Ovary (tissue), 9 donors: ENCODE measurements around the gene SLC12A1. TPM values are rescaled to one million over a fixed set of nuclear protein-coding genes. Genes with fewer than 3 reads are reported as not detected.
"Not testable (repeated sequence)": the region's sequence is repeated elsewhere in the genome, so short reads cannot be mapped to it uniquely, and the experiment has no call there.

Experiments
- DNase-seq, 5 donors: peaks; one replicate each; pipeline ENCODE4 v3.0.0-alpha.2; 2019 to 2020
- H3K27ac ChIP-seq, 2 donors: fragments of 200-600 bp; one replicate each; pipeline versions ENCODE4 v1.5.1 to v1.8.0; 2019 to 2022
- H3K27me3 ChIP-seq: fragments of 200-600 bp; one replicate; pipeline ENCODE4 v1.8.0; 2022
- H3K36me3 ChIP-seq: fragments of 200-600 bp; sonication (generic); one replicate; pipeline ENCODE4 v1.5.1; 2019
- H3K4me1 ChIP-seq: one replicate; pipeline ENCODE4 v1.8.1; 2013; ENCODE audit warnings: mild to moderate bottlenecking, moderate library complexity; ENCODE audit not compliant: insufficient read depth
- H3K4me3 ChIP-seq: fragments of 200-600 bp; sonication (generic); one replicate; pipeline ENCODE4 v1.5.1; 2017
- H3K9me3 ChIP-seq, 2 donors: fragments of 200-600 bp in 1 of 2; sonication (generic) in 1 of 2; one replicate each; pipeline versions ENCODE4 v1.5.1 to v1.8.1; 2013 to 2019; ENCODE audit warnings: mild to moderate bottlenecking in 1 of 2, moderate library complexity in 1 of 2
- CTCF ChIP-seq, 3 donors: fragments of 450-650 bp in 2 of 3; fragments of 200-600 bp in 1 of 3; IDR thresholded peaks; one replicate each; pipeline versions ENCODE4 v1.5.1 to v1.8.0; 2016 to 2022; ENCODE audit warnings: antibody characterized with exemption in 3 of 3, mild to moderate bottlenecking in 1 of 3
- EP300 ChIP-seq: sonication (generic); formaldehyde crosslinking; IDR thresholded peaks from one replicate; pipeline ENCODE4 v1.6.1; 2017; ENCODE audit warnings: antibody characterized with exemption
- POLR2A ChIP-seq: fragments of 450-650 bp; IDR thresholded peaks from one replicate; pipeline ENCODE4 v1.6.1; 2017; ENCODE audit warnings: antibody characterized with exemption, mild to moderate bottlenecking, moderate library complexity
- WGBS, 3 donors: extraction: QIAGEN DNeasy Blood & Tissue Kit in 1 of 3; methylation state at CpG; one replicate each; pipeline versions ENCODE4 v1.1.5 to v1.1.7; 2013 to 2017; 5-methylcytosine and 5-hydroxymethylcytosine counted together
- intact Hi-C, 4 donors: fragments of 100-400 bp; cut with DNase I; formaldehyde crosslinking; loops; one replicate each; pipeline versions ENCODE4 v1.11.0 to v1.15.1; 2022 to 2023
- polyA plus RNA-seq, 2 donors: library from polyadenylated mRNA; stranded (reverse); fragments of 200-250 nt in 1 of 2; fragments of 350-450 nt in 1 of 2; fragmentation: Illumina TruSeq in 1 of 2; extraction: RNeasy Lipid Tissue Mini Kit (QIAGEN cat#74804) in 1 of 2; gene quantifications; one replicate each; pipeline ENCODE4 v1.2.3, GENCODE V29; 2013 to 2014
- total RNA-seq, 7 donors: library from RNA; depleted of rRNA in 2 of 7; stranded (reverse); fragments of >200 nt in 2 of 7; fragmentation: NEBNext Ultra II Directional in 3 of 7; extraction: Animal tissue kit (Norgen Biotek cat#: 25700) in 3 of 7; gene quantifications; one replicate each; pipeline versions ENCODE4 v1.1.0 to v1.2.4, GENCODE V29; 2016 to 2023
- donor health status: DM: no; HTN: no; CAD: no; lungs with moderate emphysema.
- donor health status: DM: no; HTN: no; CAD: no.
- donor health status: Bipolar disorder and iron deficiency.
- donor health status: DM: yes; HTN: yes; CAD: no.
- donor health status: DM: no; HTN: no; CAD: no.
- donor health status: DM: yes; HTN: yes; CAD: no.

The SLC12A1 gene
- total and polyA plus RNA-seq, 9 donors = not detected

GRCh38 chr15:48325400-48325799 lies 119.3 kb downstream of the SLC12A1 start:
- intact Hi-C loops = no loop called here

GRCh38 chr15:48326180-48326579 lies 120.1 kb downstream of the SLC12A1 start:
- H3K36me3 ChIP-seq, H3K27ac ChIP-seq, H3K4me3 ChIP-seq, H3K9me3 ChIP-seq, H3K27me3 ChIP-seq, H3K4me1 ChIP-seq, DNase-seq, intact Hi-C loops: not testable (repeated sequence)
- 92 to 93% (median 92%) methylated on average over 6 of the region's 6 CpGs for WGBS, 3 donors

More at GRCh38 chr15:48325400-48325799, 119.3 kb downstream of the SLC12A1 start:
- WGBS, 3 donors = 70 to 83% (median 78%) methylated on average over 5 of the region's 5 CpGs
- Histone ChIP-seq H3K4me3 (no peak overlapping the region), H3K4me1 (peaks cover under 1% of the 10 kb centered on the region), H3K27ac (no peak overlapping the region), H3K36me3 (no peaks in the 10 kb centered on the region), H3K9me3 (no peaks in the 10 kb centered on the region), H3K27me3 (no peaks in the 10 kb centered on the region)
- TF ChIP-seq CTCF (IDR thresholded peaks at IDR 0.05) = no peak
- TF ChIP-seq EP300 = no peak
- no peak for TF ChIP-seq POLR2A
- no peak for DNase-seq

- intact Hi-C loops = no loop called here
- Histone ChIP-seq H3K27ac (peak overlapping the region; percentile 94 to 96), H3K36me3 (no peaks in the 10 kb centered on the region), H3K4me3 (peak overlapping the region; percentile 80), H3K4me1 (peaks cover 4% of the 10 kb centered on the region), H3K9me3 (no peaks in the 10 kb centered on the region), H3K27me3 (no peaks in the 10 kb centered on the region)
- TF ChIP-seq CTCF (IDR thresholded peaks at IDR 0.05) (no peak), POLR2A (no peak), EP300 (no peak)
- 8 to 11% (median 9%) methylated on average over 11 of the region's 11 CpGs for WGBS, 3 donors
- DNase-seq = no peak
Measured at GRCh38 chr15:48330105-48330785, 124.1 kb downstream of the SLC12A1 start.

- peak within 1 kb of the TSS; percentile 80 for H3K4me3 ChIP-seq
- 0 to 1% (median 0%) methylated on average over 72 to 88 of the region's 89 CpGs for WGBS, 3 donors
- peak in 1 of 3 donors; percentile 12 for TF ChIP-seq CTCF (IDR thresholded peaks at IDR 0.05)
- peak; percentile 82 for TF ChIP-seq POLR2A
- no peak for TF ChIP-seq EP300
- peak within 1 kb of the TSS; percentile 94 to 96 for H3K27ac ChIP-seq
- intact Hi-C loops = no loop called here
- H3K36me3 ChIP-seq = no peaks in the 10 kb centered on the region
- no peaks in the 10 kb centered on the region for H3K9me3 ChIP-seq
- H3K27me3 ChIP-seq = no peaks in the 10 kb centered on the region
- peaks cover 4% of the 10 kb centered on the region for H3K4me1 ChIP-seq
- peak; percentile 81 to 91 (median 87) for DNase-seq
Measured at GRCh38 chr15:48330855-48331795, 125.0 kb downstream of the SLC12A1 start, which contains the start of gene DUT. DUT (plus strand) TSS chr15:48331429; CDS start chr15:48331516, 87 bp downstream.
